SK-N-DZ (cell line): Measurements from ENCODE around the gene SUN1.
"Not testable (repeated sequence)": the region's sequence is repeated elsewhere in the genome, so short reads cannot be mapped to it uniquely, and the experiment has no call there.

ENCODE experiments used
- DNase-seq: peaks from one replicate; pipeline ENCODE4 v3.0.0-alpha.2; 2015; ENCODE audit warnings: low spot score

Gene SUN1

DNA sequence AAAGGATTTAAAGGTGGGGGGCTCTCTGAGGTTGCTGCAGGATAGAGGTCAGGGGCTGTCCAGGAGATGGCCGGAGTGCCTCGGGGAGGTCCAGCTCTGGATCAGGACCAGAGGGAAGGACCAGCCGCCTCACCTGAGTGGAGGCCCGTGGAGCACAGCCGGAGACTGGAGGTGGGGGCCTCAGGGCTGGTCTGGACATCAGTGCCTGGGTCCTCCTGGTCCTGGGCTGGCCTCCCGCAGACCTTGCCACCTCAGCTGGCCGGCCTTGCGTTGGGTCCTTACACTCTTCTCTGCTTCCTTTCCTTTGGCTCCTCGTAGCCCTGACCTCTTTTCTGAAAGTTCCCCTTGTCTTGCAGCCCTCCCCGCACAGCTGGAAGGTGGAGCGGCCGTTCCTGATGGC lies 2.0 kb downstream of the SUN1 start:
- no peak for DNase-seq

DNA sequence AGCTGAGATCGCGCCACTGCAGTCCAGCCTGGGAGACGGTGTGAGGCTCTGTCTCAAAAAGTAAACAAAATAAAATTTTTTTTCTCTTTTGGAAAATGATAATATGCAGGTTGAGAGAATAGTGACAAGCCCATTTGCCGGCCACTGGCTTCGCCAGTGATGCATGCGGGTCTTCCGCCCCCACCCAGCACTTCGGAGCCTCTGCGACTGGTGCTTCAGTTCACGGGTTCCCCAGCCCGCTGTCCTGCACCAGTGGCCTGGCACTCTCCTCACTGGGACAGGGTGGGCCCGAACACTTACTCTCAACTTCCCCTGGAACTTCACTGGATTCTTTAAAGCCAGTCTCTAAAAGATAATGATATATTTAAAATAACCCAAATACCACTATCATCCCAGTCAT lies 2.7 kb downstream of the SUN1 start:
- no peak for DNase-seq

DNA sequence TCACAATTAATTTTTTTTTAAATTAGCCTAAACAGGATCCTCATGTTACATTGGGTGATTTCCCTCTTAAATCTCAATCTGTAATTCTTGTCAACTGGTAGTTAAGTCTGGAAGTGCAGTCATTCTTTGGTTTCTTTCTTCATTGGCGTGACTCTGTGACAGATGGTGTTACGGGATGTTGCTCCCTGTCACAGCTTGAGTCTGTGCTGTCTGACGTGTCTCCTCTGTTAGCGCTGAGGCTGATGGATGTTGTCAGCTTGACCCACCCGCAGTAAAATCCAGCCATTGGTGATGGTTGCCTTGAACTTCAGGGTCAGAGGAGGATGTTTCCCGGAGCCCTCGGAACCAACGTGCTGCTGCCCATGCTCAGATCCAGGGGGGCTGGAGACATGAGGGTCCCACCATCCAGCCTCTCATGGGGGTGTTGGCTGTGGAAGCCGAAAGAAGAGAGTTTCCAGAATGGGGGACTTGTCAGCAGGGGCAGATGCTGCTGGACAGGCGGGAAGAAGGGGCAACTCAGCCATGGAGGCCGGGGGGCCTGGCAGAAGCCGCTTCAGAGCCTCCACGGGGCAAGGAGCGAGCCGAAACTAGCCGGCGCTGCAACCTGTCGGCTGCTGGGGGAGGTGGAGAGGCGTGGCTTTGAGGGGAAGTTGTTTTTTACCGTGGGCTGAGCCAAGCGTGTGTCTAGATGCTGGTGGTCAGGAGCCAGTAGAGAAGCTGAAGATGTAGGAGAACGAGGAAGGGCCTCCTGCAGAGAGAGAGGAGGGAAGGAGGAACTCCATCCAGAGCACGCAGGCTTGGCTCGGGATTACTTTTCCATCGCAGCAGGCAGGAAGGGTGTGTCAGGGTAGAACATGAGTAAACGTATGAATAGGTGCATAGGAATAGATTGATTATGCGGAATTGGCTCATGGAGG lies 3.5 kb downstream of the SUN1 start:
- no peak for DNase-seq

DNA sequence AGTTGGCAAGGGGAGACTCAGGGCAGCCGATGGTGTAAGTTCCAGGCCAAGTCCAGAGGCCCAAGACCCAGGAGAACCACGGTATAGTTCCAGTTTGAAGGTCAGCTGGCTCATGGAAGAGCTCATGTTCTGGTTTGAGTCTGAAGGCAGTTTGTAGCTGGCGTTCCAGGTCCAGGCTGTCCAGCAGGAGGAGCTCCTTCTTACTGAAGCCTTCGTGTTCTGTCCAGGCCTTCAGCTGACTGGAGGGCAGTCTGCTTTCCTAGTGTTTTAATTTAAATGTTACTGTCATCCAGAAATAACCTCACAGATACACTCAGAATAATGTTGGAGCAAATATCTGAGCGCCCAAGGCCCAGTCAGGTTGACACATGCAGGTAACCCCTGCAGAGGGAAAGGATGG lies 4.2 kb downstream of the SUN1 start:
- DNase-seq = peak; percentile 20

DNA sequence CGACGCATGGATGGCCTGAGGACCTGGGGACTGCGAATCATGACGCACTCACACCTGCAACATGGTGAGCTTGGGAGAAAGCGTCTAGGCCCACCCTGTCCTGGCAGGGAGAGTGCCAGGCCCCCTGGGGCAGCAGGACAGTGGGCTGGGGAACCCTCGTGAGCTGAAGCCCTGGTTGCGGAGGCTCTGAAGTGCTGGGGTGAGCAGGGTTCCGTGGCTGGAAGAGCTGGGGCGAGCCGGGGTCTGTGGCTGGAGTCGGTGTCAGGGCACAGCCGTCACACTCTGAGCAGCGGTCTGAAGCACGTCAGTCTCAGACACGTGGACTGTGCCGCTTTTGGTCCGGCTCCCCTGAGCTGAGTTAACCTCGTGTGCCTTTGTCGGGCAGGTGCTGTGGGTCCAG lies 4.7 kb downstream of the SUN1 start:
- no peak for DNase-seq

GRCh38 chr7:840001-840600 lies 7.8 kb downstream of the SUN1 start:
- no peak for DNase-seq

DNA sequence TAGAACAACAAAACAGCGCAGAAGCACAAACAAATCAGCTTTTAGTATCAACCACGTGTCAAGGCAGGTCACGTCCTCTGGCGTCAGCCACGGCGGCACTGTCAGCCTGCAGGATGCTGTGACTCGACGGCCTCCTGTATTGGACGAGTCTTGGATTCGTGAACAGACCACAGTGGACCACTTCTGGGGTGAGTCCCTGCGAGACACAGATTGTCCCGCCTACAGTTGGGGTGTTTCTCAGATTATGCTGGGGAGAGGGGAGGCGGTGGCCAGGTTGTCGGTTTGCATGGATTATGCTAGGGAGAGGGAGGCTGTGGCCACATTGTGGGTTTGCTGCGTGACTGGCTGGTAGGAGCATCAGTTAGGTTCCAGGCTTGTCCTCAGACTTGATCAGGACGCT lies 9.7 kb downstream of the SUN1 start:
- no peak for DNase-seq

DNA sequence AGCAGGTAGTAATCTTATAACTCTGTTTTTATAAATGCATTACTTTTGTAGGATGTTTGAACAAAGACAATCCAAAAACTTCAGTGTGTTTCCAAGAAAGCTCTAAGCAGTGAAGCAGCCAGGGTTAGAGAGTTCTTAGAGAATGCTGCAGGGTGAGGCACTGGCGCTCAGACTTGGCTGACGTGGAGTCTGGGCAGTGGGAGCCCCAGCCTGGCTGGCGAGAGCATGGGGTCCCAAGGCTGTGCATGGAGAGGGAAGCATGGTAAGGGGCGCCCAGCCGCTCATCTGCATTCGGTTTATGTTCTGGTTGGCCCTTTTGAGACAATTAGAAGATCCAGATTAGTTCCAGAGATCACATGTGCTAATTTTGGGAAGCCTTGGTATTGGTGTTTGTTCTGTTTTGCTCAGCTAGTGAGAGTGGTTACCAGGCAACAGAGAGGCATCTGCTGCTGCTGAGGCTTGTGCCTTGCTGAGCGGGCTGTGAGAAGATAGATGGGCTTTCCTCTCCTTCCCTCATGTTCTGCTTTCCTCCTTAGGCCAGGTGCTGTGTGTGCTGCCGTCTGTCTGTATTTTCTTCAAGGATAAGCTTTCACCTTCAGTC lies 10.3 kb downstream of the SUN1 start:
- no peak for DNase-seq

DNA sequence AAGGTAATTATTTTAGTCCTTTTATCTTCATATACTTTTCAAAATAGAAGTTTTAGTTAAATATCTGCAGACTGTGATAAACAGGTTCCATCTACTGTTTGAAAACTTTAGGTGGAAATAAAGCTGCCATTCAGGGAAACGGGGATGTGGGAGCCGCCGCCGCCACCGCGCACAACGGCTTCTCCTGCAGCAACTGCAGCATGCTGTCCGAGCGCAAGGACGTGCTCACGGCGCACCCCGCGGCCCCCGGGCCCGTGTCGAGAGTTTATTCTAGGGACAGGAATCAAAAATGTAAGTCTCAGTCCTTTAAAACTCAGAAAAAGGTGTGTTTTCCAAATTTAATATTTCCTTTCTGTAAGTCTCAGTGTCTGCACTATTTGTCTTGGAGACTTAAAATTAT lies 11.0 kb downstream of the SUN1 start:
- DNase-seq = no peak

- no peak for DNase-seq
These were observed 11.8 kb downstream of the SUN1 start for GRCh38 chr7:844043-844442.

GRCh38 chr7:844514-844913 lies 12.2 kb downstream of the SUN1 start:
- no peak for DNase-seq

DNA sequence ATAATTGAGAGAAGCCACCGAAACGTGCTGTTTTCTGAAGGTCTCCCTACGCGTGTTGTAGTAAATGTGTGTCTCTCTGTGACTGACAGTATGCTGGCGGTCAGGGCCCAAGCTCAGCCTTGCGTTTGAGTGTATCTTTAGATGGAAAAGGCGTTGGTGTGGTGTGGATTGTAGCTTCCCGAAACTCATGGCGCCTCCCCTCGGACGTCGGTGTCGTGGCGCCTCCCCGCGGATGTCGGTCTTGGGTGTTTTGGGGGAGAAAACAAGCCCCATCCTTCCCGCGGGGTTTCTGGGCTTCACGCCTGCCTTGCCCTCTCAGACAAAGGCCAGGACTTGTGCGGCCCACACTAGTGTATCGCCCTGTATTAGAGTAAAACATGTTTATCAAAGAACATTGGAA lies 12.8 kb downstream of the SUN1 start:
- DNase-seq = no peak

- DNase-seq = no peak
These were observed 13.5 kb downstream of the SUN1 start for GRCh38 chr7:845731-846130.

DNA sequence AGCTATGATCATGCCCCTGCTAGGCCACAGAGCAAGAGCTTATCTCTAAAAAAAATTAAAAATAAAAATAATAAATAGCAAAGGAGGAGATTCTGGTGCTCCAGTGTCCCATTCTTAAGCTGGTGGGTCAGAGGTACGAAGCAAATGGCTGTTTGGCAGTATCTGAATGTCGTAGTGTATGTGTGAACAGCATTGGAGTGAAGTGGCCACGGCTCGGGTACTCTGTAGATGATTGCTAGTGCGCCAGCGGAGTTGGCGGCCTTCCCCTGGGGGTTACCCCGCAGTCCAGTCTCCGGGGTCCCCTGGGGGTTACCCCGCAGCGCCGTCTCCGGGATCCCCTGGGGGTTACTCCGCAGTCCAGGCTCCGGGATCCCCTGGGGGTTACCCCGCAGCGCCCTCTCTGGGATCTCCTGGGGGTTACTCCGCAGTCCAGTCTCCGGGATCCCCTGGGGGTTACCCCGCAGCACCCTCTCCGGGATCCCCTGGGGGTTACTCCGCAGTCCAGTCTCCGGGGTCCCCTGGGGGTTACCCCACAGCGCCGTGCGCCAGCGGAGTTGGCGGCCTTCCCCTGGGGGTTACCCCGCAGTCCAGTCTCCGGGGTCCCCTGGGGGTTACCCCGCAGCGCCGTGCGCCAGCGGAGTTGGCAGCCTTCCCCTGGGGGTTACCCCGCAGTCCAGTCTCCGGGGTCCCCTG lies 14.8 kb downstream of the SUN1 start:
- DNase-seq = not testable (repeated sequence)

GRCh38 chr7:847728-848127 lies 15.5 kb downstream of the SUN1 start:
- not testable (repeated sequence) for DNase-seq

- DNase-seq = no peak
These were observed 16.9 kb downstream of the SUN1 start for GRCh38 chr7:849145-849544.

DNA sequence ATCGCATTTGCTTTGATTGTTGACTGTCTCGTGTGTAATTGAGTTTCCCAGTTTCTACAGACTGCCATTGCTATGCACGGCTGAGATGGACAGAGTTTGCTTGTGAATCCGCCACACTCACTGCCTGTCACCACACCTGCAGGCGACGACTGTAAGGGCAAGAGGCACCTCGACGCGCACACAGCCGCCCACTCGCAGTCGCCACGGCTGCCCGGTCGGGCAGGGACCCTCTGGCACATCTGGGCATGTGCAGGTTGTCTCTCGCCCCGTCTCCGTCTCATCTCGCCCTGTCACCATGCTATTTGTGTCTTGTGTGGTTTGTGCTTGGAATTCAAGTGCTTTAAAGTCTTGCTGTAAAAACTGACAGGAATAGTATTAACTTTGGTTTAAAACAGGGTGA lies 17.5 kb downstream of the SUN1 start:
- DNase-seq = no peak

GRCh38 chr7:851204-851603 lies 18.9 kb downstream of the SUN1 start:
- DNase-seq = no peak

GRCh38 chr7:853366-854117 lies 21.3 kb downstream of the SUN1 start:
- no peak for DNase-seq

GRCh38 chr7:854118-854775 lies 22.0 kb downstream of the SUN1 start:
- no peak for DNase-seq
